Colon (tissue), 2 donors: ENCODE data around the gene TMEM80.

Experiments used
- FAIRE-seq: peaks from 2 replicates; lab custom pipeline; 2012; peaks lifted over from hg19 to GRCh38; lab: Jason Lieb, UNC
- donor health status: control.
- donor health status: control.

TMEM80 gene

GRCh38 chr11:699753-700152 lies 4.1 kb downstream of the TMEM80 start:
- no peak for FAIRE-seq

GRCh38 chr11:701741-702461 lies 6.3 kb downstream of the TMEM80 start:
- no peak for FAIRE-seq

GRCh38 chr11:702462-703461 lies 7.1 kb downstream of the TMEM80 start:
- no peak for FAIRE-seq

GRCh38 chr11:703506-703905 lies 7.9 kb downstream of the TMEM80 start:
- no peak for FAIRE-seq

- no peak for FAIRE-seq
Observed at GRCh38 chr11:704228-704674, 8.6 kb downstream of the TMEM80 start.

- FAIRE-seq = no peak
Observed at GRCh38 chr11:704781-705645, 9.4 kb downstream of the TMEM80 start.

- FAIRE-seq = no peak
Observed at GRCh38 chr11:705646-706438, 10.2 kb downstream of the TMEM80 start, which contains the start of gene EPS8L2. Gene EPS8L2 (plus strand): TSS chr11:706231. CDS start chr11:709408, 3,177 bp downstream.

- FAIRE-seq = no peak
Observed at GRCh38 chr11:706439-706956, 10.9 kb downstream of the TMEM80 start.

- FAIRE-seq = no peak
Observed at GRCh38 chr11:706957-707816, 11.6 kb downstream of the TMEM80 start.

GRCh38 chr11:707817-708420 lies 12.3 kb downstream of the TMEM80 start:
- no peak for FAIRE-seq

GRCh38 chr11:708511-708910 lies 12.9 kb downstream of the TMEM80 start:
- no peak for FAIRE-seq

GRCh38 chr11:709109-709997 lies 13.7 kb downstream of the TMEM80 start:
- no peak for FAIRE-seq

- no peak for FAIRE-seq
Observed at GRCh38 chr11:714436-714835, 18.8 kb downstream of the TMEM80 start.

GRCh38 chr11:719214-720016 lies 23.8 kb downstream of the TMEM80 start:
- no peak for FAIRE-seq

- no peak for FAIRE-seq
Observed at GRCh38 chr11:720017-720641, 24.5 kb downstream of the TMEM80 start.

GRCh38 chr11:720642-721246 lies 25.1 kb downstream of the TMEM80 start:
- no peak for FAIRE-seq
